ENCODE measurements around the gene RPS26. TPM values are rescaled to one million over a fixed set of nuclear protein-coding genes. Genes with fewer than 3 reads are reported as not detected.
A peak's percentile ranks its signal among the peaks of the same experiment; 100 is the strongest.

Gene RPS26
- total and polyA plus RNA-seq, 9 of the 15 experiments (the other 6 are each of a cell fraction or from before 2014, with no cell fraction given) = 70.2 to 1,589 (median 852) TPM

DNA sequence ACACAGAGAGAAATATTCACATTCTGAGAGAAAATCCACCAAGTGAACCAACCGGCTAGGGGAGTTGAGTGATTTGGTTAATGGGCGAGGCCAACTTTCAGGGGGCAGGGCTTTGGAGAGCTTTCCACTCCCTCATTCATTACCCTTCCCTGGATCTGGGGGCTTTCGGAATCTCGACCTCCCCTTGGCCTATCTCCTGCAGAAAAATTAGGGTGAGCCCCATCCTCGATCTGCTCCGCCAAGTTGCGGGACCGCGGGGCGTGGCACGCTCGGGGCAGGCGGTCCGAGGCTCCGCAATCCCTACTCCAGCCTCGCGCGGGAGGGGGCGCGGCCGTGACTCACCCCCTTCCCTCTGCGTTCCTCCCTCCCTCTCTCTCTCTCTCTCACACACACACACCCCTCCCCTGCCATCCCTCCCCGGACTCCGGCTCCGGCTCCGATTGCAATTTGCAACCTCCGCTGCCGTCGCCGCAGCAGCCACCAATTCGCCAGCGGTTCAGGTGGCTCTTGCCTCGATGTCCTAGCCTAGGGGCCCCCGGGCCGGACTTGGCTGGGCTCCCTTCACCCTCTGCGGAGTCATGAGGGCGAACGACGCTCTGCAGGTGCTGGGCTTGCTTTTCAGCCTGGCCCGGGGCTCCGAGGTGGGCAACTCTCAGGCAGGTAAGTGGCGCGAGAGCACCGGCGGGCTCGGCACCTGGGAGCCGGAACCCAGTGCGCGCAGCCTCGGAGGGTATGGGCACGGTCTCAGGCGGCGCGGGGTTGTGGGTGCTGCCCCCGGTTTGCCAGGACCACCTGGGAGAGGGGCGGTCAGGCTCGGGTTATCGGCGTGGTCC, 38.2 kb downstream of the RPS26 start, which contains the start of gene ERBB3 (continued):
- TF ChIP-seq VEZF1 (CRISPR knock-in tag; IDR thresholded peaks at IDR 0.05) = peak; percentile 94
- TF ChIP-seq, protein P1, sequence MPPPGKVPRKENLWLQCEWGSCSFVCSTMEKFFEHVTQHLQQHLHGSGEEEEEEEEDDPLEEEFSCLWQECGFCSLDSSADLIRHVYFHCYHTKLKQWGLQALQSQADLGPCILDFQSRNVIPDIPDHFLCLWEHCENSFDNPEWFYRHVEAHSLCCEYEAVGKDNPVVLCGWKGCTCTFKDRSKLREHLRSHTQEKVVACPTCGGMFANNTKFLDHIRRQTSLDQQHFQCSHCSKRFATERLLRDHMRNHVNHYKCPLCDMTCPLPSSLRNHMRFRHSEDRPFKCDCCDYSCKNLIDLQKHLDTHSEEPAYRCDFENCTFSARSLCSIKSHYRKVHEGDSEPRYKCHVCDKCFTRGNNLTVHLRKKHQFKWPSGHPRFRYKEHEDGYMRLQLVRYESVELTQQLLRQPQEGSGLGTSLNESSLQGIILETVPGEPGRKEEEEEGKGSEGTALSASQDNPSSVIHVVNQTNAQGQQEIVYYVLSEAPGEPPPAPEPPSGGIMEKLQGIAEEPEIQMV (tag; conservative IDR thresholded peaks at IDR 0.05; ENCODE audit: low read depth) = no peak
- no peak for TF ChIP-seq NFIX (CRISPR knock-in tag; IDR thresholded peaks at IDR 0.05; ENCODE audit: low read depth)
- no peak for TF ChIP-seq CBX5 (IDR thresholded peaks at IDR 0.05; ENCODE audit: borderline replicate concordance, low read depth)
- peak; percentile 36; the same call in 1 of the 2 replicates for TF ChIP-seq POLR2A (conservative IDR thresholded peaks at IDR 0.05)
- TF ChIP-seq KLF10 (CRISPR knock-in tag; IDR thresholded peaks at IDR 0.05) = no peak
- TF ChIP-seq BRF1 (IDR thresholded peaks at IDR 0.05; ENCODE audit: borderline replicate concordance, extremely low read depth, insufficient read length) = no peak
- peak; percentile 21; the same call in 1 of the 2 replicates for TF ChIP-seq ZNF143 (CRISPR knock-in tag; IDR thresholded peaks at IDR 0.05)
- TF ChIP-seq EZH2 (IDR thresholded peaks at IDR 0.05; ENCODE audit: borderline replicate concordance, low read depth, low read length) = no peak
- no peak for TF ChIP-seq SRSF9 (IDR thresholded peaks at IDR 0.05; ENCODE audit: borderline replicate concordance, low read depth, low read length)
- peak; percentile 43; the same call in 1 of the 2 replicates for TF ChIP-seq ZNF224 (CRISPR knock-in tag; IDR thresholded peaks at IDR 0.05)
- TF ChIP-seq ZNF436 (CRISPR knock-in tag; IDR thresholded peaks at IDR 0.05) = no peak
- TF ChIP-seq HMGN3 (IDR thresholded peaks at IDR 0.05; ENCODE audit: borderline replicate concordance, extremely low read depth, insufficient read length, low read depth, low read length) = peak; percentile 77
- peak; percentile 31; the same call in 1 of the 2 replicates for TF ChIP-seq PKNOX1 (IDR thresholded peaks at IDR 0.05)
- no peak for TF ChIP-seq C11orf30 (IDR thresholded peaks at IDR 0.05; ENCODE audit: low read depth)
- TF ChIP-seq, protein P2, sequence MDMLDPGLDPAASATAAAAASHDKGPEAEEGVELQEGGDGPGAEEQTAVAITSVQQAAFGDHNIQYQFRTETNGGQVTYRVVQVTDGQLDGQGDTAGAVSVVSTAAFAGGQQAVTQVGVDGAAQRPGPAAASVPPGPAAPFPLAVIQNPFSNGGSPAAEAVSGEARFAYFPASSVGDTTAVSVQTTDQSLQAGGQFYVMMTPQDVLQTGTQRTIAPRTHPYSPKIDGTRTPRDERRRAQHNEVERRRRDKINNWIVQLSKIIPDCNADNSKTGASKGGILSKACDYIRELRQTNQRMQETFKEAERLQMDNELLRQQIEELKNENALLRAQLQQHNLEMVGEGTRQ (CRISPR knock-in tag; IDR thresholded peaks at IDR 0.05) = no peak
- TF ChIP-seq, protein P3, sequence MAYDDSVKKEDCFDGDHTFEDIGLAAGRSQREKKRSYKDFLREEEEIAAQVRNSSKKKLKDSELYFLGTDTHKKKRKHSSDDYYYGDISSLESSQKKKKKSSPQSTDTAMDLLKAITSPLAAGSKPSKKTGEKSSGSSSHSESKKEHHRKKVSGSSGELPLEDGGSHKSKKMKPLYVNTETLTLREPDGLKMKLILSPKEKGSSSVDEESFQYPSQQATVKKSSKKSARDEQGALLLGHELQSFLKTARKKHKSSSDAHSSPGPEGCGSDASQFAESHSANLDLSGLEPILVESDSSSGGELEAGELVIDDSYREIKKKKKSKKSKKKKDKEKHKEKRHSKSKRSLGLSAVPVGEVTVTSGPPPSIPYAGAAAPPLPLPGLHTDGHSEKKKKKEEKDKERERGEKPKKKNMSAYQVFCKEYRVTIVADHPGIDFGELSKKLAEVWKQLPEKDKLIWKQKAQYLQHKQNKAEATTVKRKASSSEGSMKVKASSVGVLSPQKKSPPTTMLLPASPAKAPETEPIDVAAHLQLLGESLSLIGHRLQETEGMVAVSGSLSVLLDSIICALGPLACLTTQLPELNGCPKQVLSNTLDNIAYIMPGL (CRISPR knock-in tag; IDR thresholded peaks at IDR 0.05) = no peak; the same call in 1 of the 2 replicates
- TF ChIP-seq ZFX (CRISPR knock-in tag; IDR thresholded peaks at IDR 0.05) = peak; percentile 48
- no peak for TF ChIP-seq CEBPB (tag; IDR thresholded peaks at IDR 0.05)
- no peak for TF ChIP-seq CBX1 (IDR thresholded peaks at IDR 0.05; ENCODE audit: low read depth)
- TF ChIP-seq ATF1 (CRISPR knock-in tag; IDR thresholded peaks at IDR 0.05) = no peak
- TF ChIP-seq ATF1 (tag; IDR thresholded peaks at IDR 0.05) = peak; percentile 60; the same call in 1 of the 2 replicates
- TF ChIP-seq NBN (IDR thresholded peaks at IDR 0.05; ENCODE audit: low read depth) = peak; percentile 84
